ELR (cell line): ENCODE measurements around the gene MYOZ3.

Experiments
- DNase-seq: peaks from one replicate; pipeline ENCODE4 v3.0.0-alpha.2; 2015; ENCODE audit warnings: low read depth

The MYOZ3 gene

DNA sequence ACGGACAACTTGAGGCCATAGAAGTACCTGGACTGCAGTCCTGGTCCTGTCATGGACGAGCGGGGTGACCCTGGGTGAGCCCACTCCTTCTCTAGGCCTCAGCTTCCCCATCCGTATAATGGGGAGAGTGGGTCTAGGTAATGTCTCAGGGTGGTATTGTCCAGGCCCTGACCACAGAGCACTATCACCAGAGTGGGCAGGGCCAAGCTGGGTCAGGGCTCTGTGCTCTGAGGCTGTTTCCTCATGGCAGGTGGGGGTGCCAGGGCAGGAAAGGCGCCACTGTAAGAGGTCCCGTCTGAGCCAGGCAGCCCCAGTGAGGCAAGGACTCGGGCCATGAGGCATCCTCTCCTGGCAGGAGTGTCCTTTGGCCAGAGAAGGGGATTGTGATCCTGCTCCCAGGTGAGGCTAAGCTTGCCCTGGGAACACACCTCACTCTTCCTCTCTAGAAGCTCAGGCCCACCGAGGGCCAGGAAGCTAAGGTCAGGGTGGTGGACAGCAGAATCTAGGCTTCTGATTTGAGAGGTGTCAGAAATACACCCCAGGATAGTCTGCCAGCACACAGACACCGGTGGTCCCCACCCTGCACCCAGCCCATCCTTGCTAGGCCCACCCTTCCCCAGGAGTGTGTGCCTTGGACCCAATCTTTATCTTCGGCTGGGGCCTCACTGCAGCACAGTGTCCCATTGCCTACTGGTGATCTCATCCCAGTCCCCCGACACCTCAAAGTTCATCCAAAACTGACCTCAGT is 1.5 kb upstream of the MYOZ3 start:
- no peak for DNase-seq

DNA sequence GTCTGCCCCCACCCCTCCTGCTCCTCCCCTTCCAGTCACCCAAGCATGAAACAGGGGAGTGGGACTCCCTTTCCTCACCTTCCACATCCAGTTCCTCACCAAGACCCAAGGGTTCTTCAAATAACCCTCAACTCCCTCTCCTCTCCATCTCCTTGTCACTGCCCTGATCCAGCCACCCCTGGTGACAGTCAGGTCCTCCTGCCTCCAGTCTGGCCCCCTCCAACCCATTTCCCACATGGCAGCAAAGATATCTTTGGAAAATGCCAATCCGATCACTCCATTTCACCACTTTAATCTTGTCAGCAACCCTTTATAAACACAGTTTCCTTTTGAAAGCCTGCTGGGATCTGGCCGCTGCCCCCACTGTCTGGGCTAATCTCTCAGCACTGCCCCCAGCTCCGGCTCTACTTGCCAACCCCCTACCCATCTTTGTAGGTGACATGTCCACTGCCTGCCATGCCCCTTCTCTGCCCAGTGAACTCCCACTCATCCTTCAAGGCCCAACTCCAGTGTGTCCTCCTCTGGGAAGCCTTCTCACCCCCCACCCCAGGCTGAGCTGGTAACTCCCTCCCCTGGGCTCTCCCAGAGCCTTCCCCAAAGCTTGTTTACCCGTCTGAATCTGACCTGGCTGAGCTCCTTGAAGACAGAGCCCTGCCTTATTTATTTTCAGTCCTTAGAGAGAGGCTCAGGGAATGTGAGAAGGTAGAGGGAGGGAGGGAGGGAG is 781 bp upstream of the MYOZ3 start:
- DNase-seq: no peak

DNA sequence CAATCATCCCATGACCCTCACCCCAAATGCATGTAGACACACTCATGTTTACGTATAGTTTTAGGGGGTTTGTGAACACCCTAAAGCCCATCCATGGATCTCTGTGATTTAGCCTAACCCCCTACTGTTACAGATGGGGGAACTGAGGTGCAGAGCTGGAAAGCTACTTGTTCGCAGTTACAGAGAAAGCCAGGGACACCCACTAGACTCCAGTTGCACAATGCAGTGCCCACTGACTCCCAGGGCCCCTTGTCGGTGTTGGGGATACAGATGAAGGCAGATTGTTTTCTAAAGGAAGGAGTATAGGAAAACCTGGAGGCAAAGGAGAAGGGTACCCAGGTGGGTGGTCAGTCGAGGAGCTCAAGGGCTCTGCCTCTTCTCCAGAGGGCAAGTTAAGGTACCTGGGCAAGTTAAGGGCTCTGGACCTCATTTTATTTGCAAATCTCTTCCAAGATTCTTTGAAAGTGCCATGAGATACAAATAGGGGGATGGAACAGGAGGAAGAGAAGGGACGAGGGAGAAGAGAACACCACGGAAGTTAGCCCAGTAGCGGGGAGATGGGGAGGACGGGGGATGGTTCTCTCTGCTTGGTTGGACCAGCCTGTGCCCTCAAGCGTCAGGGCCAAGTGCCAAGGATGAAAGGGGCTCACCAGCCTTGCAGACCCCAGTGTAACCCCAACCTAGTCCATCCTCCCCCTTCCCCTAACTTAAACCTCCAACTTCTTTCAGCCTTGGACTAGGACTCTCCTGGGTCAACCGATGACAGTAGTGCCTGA is 958 bp downstream of the MYOZ3 start:
- no peak for DNase-seq

DNA sequence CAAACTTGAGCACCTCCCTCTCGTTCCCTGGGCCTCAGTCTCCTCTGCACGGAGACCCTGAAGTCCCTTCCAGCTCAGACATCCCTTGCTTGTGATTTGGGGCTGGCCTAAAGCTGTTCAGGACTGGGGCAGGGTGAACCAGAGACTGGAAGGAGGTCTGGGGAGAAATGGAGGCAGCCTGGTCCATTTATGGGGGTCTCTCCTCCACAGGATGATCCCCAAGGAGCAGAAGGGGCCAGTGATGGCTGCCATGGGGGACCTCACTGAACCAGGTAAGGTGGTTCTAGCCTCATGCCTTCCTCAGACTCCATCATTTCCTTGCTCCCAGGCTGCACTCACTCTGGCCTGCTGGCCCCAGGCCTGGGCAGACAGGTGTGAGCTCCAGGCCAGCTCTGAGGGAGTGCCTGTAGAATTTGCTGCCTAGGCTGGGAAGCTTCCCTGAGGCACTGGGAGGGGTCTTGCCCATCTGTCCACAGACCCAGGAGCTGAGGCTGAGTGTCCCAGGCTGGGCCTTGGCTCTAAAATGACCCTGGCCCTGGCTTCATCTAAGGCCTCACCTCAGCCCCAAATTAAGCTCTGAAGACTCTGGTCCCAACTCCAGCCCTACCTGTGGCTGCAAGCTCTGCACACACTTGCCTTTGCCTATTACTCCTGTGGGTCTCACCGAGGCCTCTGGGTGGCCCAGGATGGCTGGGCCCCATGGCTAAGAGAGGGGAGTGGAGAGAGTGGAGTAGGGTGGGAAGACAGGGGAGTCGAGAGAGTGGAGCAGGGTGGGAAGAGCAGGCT is 1.9 kb downstream of the MYOZ3 start:
- DNase-seq: no peak

DNA sequence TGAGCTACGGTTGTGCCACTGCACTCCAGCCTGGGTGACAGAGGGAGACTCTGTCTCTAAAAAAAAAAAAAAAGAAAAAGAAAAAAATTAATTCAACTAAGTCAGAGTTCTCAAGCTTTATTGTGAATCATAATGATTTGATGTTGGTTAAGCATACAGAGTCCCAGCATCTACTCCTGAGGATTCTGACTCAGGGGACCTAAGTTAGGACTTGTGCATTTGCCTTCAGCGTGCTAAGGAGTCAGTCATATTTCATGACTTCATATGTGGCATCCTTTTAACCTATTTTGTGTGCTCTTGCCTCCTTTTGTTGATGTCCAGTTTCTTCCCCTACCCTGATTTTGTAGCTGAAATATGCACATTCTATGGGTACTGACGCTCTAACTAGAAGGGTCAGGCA is 2.9 kb downstream of the MYOZ3 start:
- DNase-seq: no peak

DNA sequence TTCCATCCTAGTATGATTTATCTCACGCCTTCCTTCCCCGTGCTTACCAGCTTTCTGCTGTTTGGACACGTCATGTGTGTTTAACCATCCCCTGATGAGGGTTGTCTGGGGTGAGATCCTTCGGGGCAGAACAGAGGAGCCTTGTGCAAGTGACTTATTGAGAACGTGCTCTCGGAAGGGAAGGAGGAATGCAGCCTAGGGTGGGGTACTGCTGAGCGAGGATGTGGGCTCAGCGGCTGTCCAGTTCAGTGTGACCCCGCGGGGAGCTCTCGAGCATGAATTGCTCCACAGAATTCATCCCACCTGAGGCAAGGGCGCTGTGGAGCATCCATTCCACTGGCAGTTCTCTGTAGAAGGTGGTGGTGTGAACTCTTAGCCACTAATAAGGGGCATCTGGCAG is 4.0 kb downstream of the MYOZ3 start:
- DNase-seq: no peak

DNA sequence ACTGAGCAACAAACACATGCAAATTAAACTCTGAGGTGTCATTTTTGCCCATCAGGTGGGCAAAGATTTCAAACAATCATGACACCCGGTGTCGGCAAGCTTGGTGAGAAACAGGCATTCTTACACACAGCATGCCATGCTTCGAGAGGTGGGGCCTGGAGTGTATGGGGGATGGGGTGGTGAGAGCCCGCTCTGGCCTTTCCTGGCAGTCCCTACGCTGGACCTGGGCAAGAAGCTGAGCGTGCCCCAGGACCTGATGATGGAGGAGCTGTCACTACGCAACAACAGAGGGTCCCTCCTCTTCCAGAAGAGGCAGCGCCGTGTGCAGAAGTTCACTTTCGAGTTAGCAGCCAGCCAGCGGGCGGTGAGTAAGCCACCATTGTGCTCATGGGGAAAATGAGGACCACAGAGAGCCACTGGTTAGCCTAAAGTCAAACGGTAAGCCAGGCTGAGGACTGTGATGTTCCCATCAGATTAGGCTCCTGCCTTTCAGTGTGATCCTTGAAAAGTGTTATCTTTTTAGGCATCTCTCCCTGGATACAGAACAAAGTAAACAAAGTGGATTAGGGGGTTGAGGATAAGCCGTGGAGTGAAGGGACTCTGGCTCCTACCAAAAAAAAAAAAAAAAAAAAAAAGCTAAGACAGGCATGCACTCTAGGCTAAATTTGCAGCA is 9.4 kb downstream of the MYOZ3 start:
- no peak for DNase-seq

DNA sequence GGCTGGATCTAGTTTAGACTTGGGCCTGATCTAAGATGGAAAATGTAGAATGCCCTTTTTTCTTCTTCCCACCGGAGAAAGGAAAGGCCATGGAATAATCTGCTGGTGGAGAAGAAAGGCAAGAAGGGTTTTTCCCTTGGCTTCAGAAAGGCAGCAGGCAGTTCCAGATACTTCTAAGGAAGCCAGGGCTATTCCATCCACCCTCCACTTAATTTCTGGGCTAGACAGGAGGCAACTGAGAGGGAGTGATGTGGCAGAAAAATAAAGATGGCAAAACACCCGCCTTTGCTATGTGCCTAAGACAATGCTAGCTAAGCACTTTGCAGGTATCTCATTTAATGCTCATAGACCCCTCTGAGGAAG is 9.9 kb downstream of the MYOZ3 start:
- no peak for DNase-seq

DNA sequence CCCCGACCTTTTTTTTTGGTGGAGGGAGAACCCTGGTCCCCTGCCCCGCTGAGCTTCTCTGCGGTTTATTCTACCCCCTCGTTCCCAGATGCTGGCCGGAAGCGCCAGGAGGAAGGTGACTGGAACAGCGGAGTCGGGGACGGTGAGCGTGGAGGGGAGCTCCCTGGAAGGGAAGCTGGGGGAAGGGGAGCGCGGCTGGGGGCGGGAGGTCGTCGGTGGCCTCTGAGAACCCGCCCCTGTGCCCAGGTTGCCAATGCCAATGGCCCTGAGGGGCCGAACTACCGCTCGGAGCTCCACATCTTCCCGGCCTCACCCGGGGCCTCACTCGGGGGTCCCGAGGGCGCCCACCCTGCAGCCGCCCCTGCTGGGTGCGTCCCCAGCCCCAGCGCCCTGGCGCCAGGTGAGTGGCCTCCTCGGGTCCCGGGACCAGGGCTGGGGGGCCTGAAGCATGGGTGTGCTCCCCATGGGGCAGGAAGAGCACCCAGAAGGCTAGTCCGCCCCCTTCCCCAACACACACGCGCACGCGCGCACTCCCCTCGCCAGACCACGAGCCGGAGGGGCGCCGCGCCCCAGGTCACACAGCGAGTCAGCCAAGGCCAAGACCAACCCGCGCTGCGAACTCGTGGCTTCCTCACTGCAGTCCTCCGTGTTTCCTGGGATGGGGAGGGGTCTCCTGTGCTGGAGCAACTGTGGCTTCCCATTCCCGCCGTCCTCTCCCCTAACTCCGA is 10.6 kb downstream of the MYOZ3 start:
- DNase-seq: no peak

DNA sequence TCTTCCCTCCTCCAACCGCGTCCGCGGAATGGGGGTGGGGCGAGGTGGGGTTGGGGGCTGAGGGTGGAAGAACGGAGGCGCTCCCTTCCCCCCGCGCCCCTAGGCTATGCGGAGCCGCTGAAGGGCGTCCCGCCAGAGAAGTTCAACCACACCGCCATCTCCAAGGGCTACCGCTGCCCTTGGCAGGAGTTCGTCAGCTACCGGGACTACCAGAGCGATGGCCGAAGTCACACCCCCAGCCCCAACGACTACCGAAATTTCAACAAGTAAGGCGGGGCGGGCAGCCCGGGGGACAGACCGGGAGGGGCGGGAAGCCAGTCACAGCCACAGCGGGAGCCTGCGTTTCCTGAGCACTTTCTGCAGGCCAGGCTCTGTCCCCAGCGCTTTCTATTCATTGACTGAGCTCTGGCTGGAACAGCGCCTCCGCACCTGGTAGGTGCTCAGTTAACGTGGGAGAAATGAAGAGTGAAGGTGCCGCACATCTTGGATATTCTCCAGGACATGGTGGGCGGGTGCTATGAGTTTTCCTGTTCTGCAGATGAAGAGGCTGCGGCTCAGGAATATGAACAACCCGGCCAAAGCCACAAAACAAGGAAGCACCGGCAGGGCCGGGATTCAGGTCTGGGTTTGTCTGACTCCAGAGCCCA is 11.3 kb downstream of the MYOZ3 start:
- DNase-seq: peak; percentile 52

DNA sequence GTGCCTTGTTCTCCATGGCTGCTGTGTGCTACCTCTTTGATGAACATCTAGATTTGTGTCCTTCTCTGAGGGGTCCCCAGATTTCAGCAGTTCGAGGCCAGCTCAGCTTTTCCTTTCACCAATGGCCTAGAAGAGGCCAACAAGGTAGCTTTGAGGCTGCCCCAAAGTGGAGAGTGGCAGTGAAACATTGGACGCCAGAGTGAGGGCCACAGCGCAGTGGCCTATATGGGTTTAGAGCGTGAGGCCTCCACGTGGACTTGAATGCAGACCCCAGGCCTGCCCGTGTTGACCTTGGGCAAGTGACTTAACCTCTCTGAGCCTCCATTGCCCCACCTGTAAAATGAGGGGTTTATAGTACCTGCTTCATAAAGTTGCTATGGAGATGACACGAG is 11.8 kb downstream of the MYOZ3 start:
- DNase-seq: no peak

DNA sequence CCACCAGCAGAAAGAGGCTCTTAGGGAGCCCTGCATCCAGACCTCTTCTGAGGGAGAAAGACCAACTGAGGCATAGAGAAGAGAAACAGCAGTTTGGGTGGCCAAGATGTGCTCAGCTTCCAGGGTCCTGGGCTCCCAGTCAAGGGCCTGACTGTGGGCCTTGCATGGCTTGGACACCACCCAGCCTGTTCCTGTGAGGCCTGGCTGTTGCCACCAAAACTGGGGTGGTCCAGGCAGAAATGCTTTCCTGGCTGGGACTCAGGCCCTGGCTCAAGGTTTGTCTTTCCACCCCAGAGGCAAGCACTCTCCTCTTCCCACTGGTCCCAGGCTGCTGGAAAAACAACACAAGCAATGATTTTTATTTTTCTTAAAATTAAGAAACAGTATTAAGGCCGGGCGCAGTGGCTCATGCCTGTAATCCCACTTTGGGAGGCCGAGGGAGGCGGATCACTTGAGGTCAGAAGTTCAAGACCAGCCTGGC is 13.3 kb downstream of the MYOZ3 start:
- DNase-seq: no peak

DNA sequence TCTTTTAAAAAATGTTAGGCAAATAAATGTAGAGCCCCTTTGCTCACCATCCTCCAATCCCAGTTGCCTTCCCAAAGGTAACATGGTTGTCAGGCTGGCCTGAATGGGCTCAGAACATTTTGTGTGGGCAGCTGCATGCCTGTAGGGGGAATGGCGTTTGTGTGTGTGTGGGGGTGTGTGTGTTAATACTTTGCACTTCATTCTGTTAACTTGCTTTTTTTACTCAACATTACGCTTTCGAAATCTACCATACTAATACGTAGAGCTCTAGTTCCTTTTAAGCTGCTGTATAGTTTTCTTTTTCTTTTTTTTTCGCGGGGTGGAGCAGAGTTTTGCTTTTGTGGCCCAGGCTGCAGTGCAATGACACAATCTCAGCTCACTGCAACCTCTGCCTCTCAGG is 14.0 kb downstream of the MYOZ3 start:
- DNase-seq: no peak

DNA sequence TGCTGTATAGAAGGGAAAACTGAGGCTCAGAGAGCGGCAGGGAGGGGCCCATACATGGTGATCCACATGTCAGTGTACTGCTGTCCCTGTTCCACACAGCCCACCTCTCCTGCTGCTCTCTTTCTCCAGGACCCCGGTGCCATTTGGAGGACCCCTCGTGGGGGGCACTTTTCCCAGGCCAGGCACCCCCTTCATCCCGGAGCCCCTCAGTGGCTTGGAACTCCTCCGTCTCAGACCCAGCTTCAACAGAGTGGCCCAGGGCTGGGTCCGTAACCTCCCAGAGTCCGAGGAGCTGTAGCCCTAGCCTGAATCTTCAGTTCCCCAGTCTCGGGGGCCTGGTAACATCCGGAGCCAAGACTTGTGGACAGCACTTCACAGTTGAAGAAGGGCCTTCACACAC is 15.5 kb downstream of the MYOZ3 start:
- DNase-seq: no peak

DNA sequence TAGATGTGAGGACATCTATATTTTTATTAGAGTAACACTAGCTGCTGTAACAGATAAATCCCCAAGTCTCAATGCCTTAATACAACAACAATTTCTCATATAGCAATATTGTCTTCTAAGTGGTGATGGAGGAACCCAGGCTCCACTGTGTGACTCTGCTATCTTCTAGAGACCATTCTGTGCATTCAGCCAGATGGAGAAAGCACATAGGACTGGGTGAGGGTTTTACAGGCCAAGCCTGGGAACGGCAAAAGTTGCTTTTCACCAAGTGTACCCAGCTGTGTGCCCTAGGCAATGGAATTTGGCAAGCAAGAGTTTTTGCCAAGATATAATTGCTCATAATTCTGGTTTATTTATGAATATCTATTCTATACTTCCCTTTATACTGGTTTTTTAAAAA is 28.1 kb downstream of the MYOZ3 start:
- no peak for DNase-seq

DNA sequence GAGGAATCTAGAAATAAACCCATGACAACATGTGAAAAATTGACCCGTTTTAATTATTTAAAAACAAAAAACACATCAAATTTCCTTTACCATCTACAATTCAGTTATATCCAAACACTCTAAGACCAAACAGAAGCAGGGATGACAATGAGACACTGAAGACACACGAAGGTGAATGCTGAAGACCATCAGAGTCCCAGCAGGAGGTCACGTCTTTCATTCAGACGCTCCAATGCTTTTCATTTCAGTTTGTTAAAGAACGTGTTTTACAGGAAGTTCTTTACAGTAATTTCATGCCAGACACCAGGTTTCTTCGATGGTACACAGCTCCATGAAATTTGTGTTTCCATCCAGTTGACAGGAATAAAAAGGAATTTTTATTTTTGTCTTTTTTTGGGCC is 29.7 kb downstream of the MYOZ3 start:
- no peak for DNase-seq

DNA sequence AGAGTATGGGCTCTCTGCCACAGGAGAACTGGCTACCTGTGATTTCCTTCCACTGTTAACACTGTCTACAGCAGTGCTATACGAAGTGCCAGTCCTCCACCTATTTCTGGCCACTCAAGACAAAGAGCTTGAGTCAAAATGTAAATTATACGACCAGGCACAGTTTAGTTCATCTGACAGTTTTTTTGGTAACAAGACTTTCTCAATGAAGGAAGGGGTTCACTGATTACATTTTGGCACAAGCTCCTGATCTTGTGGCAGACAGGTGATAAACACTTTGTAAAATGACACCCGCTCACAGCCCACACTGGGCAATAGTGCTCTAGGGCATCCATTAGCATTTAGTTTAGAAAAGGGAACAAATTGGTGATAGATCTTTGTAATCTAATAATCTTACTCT is 31.2 kb downstream of the MYOZ3 start:
- DNase-seq: no peak

DNA sequence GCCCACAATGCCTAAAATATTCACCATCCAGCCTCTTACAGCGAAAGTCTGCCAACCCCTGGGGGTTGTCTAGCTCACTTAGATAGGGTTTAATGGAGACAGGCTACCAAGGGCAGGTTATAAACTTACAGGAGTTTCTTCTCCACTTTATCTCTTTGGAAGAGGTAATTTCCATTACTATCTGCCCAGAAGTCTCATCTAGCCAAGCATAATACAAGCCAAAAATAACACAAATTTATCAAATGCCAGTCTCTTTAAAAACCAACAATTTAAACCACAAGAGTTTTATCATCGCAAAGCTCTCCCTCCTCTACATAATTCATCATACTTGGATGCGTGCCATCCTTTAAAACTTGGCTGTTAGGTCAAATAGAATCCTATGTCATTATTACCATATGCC is 33.6 kb downstream of the MYOZ3 start:
- DNase-seq: peak; percentile 39

DNA sequence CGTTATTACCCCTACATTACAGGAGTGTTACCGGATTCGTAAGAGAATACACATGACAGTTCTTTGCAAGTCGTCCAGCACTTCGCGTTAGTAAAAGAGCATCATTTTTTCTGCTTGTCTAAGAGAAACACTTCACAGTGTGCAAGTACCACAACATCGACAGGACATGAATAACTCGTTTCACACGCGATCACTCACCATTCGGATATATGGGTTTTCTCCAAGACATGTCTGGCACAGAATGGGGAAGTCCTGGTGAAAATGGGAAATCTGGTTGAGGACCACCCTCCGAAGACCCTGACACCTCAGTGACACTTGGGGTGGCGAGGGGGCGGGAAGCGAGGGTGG is 39.2 kb downstream of the MYOZ3 start:
- DNase-seq: no peak

DNA sequence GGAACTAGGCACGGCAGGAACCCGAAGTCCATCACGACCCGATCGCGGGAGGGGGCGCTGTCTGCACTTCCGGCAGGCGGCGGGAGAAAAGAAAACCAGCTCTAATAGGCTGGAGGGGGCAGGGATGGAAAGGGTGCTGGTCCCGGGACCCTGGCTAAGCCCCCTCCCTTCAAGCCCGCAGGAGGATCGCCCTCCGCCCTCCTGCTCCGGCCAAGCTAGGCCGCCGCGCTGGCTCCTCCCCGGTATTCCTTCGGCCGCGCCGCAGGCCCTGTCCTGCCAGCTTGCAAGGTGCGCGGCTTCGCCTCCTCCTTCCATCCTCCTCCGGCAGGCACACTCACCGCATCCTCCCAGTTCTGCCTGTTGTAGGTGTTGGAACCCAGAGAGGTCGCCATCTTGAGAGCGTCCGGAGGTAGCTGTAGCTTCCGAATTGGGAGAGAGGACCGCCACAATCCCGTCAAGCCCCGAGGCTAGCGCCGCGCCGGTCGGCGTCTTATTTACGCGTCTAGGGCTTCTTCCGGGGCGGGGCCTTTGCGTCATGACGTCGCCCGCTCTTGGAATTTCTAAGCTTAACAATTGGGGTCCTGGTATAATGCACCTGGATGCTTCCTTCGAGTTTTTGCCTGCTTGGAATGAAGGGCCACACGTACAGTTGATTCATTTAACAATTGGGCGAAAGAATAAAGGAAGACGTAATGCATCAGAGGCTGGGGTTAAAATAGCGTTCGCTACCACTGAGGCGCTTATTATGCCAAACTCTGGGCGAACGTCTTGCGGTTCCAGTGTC is 39.7 kb downstream of the MYOZ3 start, which contains the start of gene RBM22:
Gene RBM22 (minus strand): TSS at position 469 of the 784 bp plus-strand sequence. CDS start 77 bp downstream, at position 392.
- peak; percentile 93 for DNase-seq
